Brain microvascular endothelial cell (primary cell): ENCODE results near the gene SCN5A.

Source experiments
- DNase-seq: peaks from one replicate; pipeline ENCODE4 v3.0.0-alpha.2; 2020
- H3K27ac ChIP-seq: fragments of 250-450 bp; sonication (Bioruptor Pico); 2 replicates; pipeline ENCODE4 v1.5.1; 2020; ENCODE audit warnings: mild to moderate bottlenecking, moderate library complexity
- H3K27me3 ChIP-seq: fragments of 250-450 bp; sonication (Bioruptor Pico); replicated peaks from 2 replicates; pipeline ENCODE4 v1.5.1; 2020; ENCODE audit warnings: mild to moderate bottlenecking
- H3K36me3 ChIP-seq: fragments of 250-450 bp; sonication (Bioruptor Pico); replicated peaks from 2 replicates; pipeline ENCODE4 v1.5.1; 2020; ENCODE audit warnings: mild to moderate bottlenecking
- H3K4me3 ChIP-seq: 2 replicates; pipeline ENCODE4 v1.5.1; 2011; ENCODE audit warnings: low read depth, mild to moderate bottlenecking, control low read depth, low read length, moderate library complexity
- CTCF ChIP-seq: IDR thresholded peaks from 2 replicates; pipeline ENCODE4 v1.5.1; 2011; ENCODE audit warnings: low read depth, mild to moderate bottlenecking, moderate library complexity, low read length, control low read depth, inconsistent platforms; ENCODE audit errors: missing control alignments
- in situ Hi-C: cut with HindIII; loops from 2 replicates; pipeline ENCODE4 v1.10.0; 2017; ENCODE audit warnings: low sequenced_read_pairs, low pct_ligation_motif_present

Gene SCN5A

GRCh38 chr3:38636881-38637280 is 12.6 kb downstream of the SCN5A start:
- in situ Hi-C loops = no loop called here
- Histone ChIP-seq H3K27ac (no peak overlapping the region), H3K36me3 (no peaks in the 10 kb centered on the region), H3K27me3 (no peaks in the 10 kb centered on the region), H3K4me3 (no peak overlapping the region)
- no peak for DNase-seq
- no peak for TF ChIP-seq CTCF

GRCh38 chr3:38636464-38636863 is 13.0 kb downstream of the SCN5A start:
- TF ChIP-seq CTCF = no peak
- no peak overlapping the region for H3K4me3 ChIP-seq
- in situ Hi-C loops = no loop called here
- no peak for DNase-seq
- H3K27ac ChIP-seq = no peak overlapping the region
- H3K27me3 ChIP-seq = no peaks in the 10 kb centered on the region
- no peaks in the 10 kb centered on the region for H3K36me3 ChIP-seq

GRCh38 chr3:38634111-38634510 is 15.4 kb downstream of the SCN5A start:
- DNase-seq = peak; percentile 46
- Histone ChIP-seq H3K27ac (no peak overlapping the region), H3K4me3 (no peak overlapping the region), H3K36me3 (no peaks in the 10 kb centered on the region), H3K27me3 (no peaks in the 10 kb centered on the region)
- in situ Hi-C loops = no loop called here
- TF ChIP-seq CTCF = no peak

- in situ Hi-C loops = no loop called here
- no peak for DNase-seq
- no peak overlapping the region for H3K4me3 ChIP-seq
- no peaks in the 10 kb centered on the region for H3K27me3 ChIP-seq
- TF ChIP-seq CTCF = no peak
- no peak overlapping the region for H3K27ac ChIP-seq
- no peaks in the 10 kb centered on the region for H3K36me3 ChIP-seq
These were observed 16.5 kb downstream of the SCN5A start for GRCh38 chr3:38632989-38633388.

GRCh38 chr3:38630606-38631005 is 18.9 kb downstream of the SCN5A start:
- H3K4me3 ChIP-seq = no peak overlapping the region
- no peak for DNase-seq
- in situ Hi-C loops = no loop called here
- H3K36me3 ChIP-seq = no peaks in the 10 kb centered on the region
- no peak overlapping the region for H3K27ac ChIP-seq
- no peak for TF ChIP-seq CTCF
- H3K27me3 ChIP-seq = no peaks in the 10 kb centered on the region

GRCh38 chr3:38630070-38630469 is 19.4 kb downstream of the SCN5A start:
- H3K27me3 ChIP-seq = no peaks in the 10 kb centered on the region
- no peak overlapping the region for H3K4me3 ChIP-seq
- in situ Hi-C loops = no loop called here
- H3K27ac ChIP-seq = no peak overlapping the region
- DNase-seq = no peak
- no peak for TF ChIP-seq CTCF
- no peaks in the 10 kb centered on the region for H3K36me3 ChIP-seq
